Hepatocyte (in vitro differentiated cells): ENCODE data around the gene TEX10.

ENCODE experiments used
- EZH2 ChIP-seq: fragments of 200-600 bp; sonication (generic); IDR thresholded peaks from 2 replicates; pipeline ENCODE4 v1.6.1; 2016; ENCODE audit warnings: antibody characterized with exemption, mild to moderate bottlenecking, borderline replicate concordance
- EZH2phosphoT487 ChIP-seq: fragments of 200-600 bp; sonication (generic); IDR thresholded peaks from one replicate; pipeline ENCODE4 v1.6.1; 2018; ENCODE audit warnings: antibody characterized with exemption, mild to moderate bottlenecking, low read depth, moderate library complexity; ENCODE audit not compliant: unreplicated experiment, severe bottlenecking
- TF ChIP-seq, protein P1 (sequence below): fragments of 200-600 bp; sonication (generic); IDR thresholded peaks from 2 replicates; pipeline ENCODE4 v1.5.1; 2016; ENCODE audit warnings: antibody characterized with exemption, mild to moderate bottlenecking; ENCODE audit not compliant: poor library complexity

DNA sequence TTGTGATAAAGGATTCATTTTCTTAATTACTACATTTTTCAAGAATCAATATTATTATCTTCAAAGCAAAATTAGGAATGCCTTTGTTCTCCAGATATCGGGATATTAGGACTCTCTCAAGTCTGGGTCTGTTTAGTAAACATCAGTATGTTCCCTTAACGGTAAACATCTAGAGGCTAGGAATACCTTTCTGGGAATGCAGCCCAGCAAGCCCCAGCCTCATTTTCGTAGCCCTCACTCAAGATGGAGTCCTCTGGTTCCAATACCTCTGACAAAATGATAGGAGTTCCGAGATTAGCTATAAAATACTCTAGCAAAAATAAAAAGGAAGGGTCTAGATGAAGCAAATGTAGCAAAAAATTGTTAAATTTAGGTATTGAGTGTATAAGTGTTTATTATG is 84.5 kb downstream of the TEX10 start:
- TF ChIP-seq, protein P1, sequence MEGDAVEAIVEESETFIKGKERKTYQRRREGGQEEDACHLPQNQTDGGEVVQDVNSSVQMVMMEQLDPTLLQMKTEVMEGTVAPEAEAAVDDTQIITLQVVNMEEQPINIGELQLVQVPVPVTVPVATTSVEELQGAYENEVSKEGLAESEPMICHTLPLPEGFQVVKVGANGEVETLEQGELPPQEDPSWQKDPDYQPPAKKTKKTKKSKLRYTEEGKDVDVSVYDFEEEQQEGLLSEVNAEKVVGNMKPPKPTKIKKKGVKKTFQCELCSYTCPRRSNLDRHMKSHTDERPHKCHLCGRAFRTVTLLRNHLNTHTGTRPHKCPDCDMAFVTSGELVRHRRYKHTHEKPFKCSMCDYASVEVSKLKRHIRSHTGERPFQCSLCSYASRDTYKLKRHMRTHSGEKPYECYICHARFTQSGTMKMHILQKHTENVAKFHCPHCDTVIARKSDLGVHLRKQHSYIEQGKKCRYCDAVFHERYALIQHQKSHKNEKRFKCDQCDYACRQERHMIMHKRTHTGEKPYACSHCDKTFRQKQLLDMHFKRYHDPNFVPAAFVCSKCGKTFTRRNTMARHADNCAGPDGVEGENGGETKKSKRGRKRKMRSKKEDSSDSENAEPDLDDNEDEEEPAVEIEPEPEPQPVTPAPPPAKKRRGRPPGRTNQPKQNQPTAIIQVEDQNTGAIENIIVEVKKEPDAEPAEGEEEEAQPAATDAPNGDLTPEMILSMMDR: no peak
- TF ChIP-seq EZH2: no peak
- TF ChIP-seq EZH2phosphoT487: no peak
